CD4-positive, alpha-beta T cell treated with Interferon gamma for 1 hour (primary cell): ENCODE data around the gene ISYNA1.

ENCODE experiments used
- DNase-seq: peaks from one replicate; pipeline ENCODE4 v3.0.0-alpha.2; 2020

Gene ISYNA1

DNA sequence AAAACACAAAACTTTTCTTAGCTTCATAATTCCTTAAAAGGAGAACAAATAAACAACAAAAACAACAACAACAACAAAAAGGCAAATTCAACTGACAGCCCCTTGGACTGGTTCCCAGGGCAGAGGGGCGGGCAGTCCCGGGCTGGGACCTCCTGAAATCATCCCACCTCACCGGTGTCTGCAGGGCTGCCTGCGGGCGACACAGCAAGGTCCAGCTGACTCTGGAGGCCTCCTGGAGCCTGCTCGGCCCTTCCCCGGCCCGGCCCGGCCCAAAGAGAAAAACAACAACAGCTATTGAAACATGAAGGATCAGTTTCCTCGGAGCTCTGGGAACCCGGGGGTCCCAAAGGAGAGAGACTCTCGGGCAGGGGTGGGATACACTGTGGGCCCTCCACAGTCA lies 5.0 kb upstream of the ISYNA1 start:
- DNase-seq: no peak

DNA sequence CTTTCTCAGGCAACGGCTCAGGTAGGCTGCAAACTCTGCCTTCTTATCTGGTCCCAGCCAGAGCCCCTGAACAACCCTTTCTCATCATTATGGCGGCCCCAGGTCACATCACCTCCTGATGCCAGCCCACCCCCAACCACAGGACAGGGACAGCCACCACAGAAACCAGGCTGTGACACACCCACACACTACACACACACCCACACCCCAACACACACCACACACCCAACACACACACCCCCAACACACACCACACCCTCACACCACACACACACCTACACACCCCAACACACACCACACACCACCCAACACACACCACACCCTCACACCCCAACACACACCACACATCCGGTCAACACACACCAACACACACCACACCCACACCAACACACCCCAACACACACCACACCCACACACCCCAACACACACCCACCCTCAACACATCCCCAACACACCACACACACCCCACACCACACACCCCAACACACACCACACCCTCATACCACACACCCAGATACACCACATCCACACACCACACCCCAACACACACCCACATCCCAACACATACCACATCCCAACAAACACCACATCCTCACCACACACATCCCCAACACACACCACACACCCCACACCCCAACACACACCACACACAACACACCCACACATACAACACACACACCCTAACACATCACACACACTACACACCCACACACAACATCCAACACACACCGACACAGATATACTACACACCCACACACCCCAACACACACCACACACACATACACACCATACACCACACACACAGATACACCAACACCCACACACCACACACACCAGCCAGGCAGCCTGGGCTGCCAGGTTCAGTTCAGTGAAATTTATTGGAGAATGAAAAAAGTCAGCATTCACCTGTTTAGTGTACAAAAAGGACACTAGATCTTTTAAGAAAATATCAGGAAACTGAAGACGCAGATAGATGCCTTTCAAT lies 4.2 kb upstream of the ISYNA1 start:
- DNase-seq: peak; percentile 63

DNA sequence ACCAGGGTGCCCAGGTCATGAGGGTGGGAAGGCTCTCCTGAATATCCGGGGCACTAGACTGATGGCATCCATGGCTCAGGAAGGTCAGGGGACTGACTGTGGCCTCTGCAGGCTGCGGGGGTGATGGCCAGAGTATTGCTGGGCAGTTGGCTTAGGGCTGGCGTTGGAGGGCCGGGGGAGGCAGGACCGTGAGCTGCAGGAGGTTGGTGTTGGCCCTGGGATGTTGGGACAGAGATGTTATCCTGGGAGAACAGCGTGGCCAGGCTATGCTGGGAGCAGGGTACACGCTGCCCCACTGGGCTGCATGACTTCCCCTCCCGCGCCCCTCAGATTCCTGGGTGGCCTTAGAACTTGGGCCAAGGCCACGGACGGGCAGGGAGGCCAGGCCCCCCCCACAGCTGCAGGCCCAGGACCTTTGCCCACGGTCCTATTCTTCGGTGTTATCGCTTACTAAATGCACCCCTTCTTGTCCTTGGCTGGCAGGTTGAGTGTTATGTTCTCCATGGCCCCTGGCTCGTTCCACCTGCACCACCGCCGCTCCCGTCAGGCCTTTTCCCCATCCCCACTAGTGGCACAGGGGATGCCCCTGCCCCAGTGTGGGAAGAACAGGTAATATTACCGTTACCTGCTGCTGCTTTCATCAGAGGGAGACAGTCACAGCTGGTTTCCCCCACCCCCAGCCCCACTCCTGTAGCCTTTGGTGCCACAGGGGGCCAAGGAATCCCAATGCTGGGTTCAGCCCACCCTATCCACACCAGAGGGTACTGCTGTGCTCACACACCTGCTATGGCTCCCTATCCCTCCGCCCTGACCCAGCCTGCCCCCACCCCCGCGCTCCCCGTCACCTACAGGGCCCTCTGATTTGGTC lies 3.2 kb upstream of the ISYNA1 start:
- no peak for DNase-seq

DNA sequence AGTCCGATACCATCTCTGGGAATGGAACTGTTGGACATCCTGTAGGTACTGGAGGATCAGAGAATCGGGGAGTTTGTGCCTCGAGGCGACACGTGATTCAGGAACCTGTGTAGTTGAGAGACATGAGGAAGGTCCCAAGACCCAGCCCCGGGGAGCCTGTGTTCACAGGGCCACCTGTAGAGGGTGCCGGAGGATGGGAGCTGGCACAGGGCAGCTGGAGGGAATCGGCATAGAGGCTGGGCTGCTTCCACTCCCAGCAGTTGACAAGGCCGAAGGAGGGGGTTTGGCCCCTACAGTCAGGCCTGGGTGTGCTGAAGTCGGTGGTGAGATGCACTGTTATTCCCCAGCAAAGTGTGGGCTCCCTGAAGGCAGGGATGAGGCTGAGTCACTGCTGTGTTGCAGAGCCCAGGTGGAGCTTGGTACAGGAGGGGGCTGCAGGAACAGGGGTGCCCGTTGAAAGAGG lies 2.5 kb upstream of the ISYNA1 start:
- DNase-seq: peak; percentile 22

DNA sequence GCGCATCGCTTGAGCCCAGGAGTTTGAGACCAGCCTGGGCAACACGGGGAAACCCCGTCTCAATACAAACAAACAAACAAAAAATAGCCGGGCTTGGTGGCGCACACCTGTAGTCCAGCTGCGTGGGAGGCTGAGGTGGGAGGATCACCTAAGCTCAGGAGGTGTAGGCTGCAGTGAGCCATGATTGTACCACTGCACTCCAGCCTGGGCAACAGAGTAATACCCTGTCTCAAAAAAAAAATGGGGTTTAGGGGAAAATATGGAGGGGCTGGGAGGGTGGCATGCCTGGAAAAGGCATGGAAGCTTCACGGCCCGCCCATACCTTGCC lies 1.9 kb upstream of the ISYNA1 start:
- no peak for DNase-seq

DNA sequence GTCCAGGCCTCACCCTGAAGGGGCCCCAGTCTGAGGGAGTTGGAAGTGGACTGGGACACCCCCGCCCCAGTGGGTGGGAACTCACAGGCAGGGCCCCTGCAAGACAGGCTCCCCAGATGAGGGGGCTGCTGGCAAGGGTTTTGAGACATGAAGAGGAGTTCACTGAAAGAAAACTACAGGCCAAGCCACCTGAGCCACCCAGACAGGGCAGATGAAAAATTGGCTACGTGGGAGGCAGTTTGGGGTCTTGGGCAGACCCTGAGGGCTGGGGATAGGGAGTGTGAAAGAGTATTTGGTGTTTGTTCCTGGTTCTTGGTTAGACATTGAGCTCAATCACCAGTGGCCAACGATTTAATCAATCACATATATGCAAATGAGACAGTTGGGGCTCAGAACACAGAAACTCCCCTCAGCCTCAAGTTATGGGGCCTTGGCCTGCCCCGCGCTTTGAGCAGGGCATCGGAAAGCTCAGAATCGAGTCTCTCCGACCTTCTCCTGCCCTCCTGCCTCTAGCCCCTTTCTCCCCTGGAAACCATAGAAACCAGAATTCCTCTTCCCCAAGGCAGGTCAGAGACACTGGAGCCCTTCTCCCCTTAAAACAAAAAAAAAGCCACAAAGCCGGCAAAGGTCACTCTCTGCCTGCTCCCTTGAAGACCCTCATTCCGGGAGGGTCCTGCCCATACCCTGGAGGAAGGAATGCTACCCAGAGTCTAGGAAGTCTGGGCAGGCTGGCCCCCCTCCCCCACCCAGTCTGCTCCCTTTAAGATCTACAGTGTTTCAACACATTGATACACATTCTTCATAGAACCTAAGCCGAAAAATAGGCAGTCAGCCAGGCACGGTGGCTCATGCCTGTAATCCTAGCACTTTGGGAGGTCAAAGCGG lies 1.3 kb upstream of the ISYNA1 start:
- DNase-seq: no peak

DNA sequence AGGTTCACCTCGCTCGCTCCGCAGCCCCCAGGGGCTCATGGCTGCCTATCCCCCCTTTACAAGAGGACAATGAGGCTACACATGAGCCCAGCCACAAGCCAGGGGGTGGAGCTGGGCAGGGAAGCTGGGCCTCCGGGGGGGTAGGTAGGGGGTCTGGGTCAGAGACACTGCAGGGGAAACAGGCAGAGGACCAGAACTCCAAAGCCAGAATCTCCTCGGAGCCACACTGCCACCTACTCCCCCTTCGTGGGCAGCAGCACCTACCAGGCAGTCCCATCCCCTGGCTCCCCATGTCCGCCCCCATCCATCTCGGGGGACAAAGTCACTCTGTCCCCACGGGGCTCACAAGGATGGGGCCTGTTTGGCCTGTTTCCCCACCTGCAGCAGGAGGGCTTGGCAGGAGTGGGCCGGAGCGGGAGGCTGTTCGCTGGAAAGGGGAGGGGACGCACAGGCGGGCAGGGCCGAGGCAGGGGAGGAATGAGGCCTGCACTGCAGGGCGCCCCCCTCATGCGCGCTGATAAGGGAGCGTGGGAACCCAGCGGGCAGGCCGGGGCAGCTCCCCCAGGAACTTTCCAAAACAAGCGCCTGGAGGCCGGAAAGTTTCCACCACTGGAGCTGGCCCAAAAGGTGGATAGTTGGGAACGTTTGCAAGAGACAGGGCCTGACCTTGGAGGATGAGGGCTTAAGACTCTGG lies 545 bp upstream of the ISYNA1 start:
- DNase-seq: no peak

DNA sequence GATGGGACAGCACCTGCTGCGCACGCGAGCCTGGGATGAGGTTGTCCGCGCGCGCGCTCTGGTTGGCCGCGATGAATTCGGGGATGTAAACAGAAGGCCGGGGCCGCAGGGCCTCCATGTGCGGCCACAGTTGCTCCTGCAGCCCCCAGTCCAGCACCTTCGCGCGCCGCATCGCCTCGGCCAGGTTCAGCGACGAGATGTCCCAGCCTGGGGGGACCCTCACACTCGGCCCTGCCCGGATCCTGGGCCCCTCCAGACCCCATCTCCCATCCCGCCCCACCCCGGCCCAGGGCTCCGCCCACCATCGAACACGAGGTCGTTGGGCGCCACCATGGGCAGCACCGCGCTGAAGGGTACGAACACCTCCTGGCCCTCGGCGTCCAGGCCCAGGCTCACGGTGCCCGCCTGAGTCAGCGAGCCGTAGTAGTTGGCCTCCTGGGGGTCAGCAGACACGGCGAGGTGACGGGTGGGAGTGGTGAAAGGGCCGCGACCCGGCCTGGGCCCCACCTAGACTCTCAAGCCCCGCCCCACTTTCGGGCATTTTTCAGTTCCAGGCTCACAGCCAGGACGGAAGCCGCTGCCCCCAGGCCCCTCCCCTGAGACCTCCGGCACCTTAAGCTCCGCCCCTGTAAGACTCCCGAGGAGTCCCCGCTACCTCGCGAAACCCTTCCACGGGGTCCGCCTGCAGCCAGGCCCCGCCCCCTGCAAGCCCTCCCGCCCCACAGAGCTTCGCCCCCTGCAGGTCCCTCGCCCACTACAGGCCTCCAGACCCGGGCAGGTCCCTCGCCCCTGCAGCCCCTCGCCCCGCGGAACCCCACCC lies 1.1 kb downstream of the ISYNA1 start:
- DNase-seq: peak; percentile 86

DNA sequence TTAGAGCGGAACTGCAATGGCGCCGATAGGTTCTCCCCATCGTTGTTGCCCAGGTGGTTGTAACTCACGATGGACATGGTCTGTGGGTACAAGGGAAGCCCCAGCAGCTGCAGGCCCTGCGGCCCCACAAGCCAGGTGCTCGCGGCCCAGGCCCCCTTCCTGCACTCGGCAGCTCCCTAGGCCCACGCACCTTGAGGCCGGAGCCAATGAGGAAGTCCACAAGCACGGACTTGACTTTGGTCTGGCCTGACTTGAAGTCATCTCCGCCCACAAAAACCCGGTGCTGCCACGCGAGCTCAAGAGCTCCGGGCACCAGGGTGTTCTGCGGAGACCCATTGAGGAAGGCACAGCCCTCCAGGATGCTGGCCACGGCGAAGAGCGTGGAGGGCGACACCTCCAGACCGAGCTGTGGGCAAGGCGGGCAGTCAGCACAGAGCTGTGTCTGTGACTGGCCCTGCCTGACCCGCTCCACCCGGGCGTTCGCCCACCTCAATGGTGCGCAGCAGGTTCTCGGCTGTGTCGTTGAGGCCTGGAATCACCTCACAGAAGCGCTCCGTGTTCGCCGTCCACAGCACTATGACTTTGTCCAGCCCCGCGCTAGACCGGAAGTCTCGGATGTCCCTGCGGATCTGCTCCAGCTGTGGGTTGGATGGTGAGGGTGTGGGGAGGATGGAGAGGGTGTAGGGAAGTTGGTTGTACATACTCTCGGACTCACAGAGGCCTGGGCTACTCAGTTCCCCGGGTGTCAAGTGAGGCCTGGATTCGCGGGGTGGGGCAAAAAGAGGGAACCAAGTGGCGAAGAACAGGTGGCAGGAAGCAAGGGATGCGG lies 1.9 kb downstream of the ISYNA1 start:
- no peak for DNase-seq

DNA sequence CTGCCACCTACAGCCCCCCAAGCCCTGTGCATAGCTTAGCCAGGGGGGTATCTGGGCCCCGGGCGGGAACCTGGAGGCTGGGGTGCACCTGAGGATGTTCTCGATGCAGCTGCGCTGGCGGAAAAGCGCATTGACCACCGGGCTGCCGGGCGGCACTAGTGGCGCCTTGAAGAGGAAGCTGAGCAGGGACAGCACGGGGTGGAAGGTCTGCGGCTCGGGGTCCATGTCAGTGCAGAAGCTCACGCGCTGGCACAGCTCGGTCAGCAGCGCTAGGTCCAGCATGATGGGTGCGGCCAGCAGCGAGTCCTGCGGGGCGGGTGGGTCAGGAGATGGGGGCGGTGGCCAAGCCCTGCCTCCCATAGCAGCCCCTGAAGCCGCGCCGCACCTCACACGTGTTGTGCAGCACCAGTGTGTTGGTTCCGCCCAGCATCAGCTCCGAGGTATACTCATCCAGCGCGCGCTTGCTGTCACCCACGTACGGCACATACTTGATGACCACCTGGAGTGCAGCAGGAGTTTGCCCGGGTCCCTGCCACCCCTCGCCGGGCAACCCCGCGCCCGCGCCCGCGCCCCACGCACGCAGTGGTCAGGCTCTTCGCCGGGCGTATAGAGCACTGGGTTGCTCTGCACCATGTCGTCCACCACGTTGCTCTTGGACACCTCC lies 2.6 kb downstream of the ISYNA1 start:
- no peak for DNase-seq

DNA sequence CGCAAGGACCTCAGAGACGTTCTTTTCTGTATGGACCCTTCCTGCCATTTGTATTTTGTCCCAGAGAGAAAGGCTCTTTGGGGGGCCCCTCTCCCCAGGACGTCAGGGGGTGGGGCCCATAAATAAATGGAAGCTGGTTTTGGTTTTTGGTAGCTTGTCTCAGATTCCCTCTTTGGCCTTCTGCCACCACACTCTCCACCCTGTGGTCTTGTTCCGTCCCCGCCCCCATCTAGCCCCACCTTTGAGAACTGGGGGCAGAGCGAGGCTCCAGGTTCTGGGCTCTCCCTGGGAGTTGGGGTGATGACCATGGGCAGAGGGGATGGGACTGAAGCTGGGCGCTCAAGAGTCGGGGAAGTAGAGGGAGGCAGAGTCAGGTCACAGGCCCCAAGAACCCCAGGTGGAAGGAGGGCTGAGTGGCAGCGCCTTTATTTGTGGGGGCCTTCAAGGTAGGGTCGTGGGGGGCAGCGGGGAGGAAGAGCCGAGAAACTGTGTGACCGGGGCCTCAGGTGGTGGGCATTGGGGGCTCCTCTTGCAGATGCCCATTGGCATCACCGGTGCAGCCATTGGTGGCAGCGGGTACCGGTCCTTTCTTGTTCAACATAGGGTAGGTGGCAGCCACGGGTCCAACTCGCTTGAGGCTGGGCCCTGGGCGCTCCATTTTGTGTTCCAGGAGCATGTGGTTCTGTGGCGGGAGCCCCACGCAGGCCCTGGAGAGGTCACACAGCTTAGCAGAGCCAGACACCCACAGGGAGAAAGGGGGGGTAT lies 3.3 kb downstream of the ISYNA1 start:
- DNase-seq: no peak

DNA sequence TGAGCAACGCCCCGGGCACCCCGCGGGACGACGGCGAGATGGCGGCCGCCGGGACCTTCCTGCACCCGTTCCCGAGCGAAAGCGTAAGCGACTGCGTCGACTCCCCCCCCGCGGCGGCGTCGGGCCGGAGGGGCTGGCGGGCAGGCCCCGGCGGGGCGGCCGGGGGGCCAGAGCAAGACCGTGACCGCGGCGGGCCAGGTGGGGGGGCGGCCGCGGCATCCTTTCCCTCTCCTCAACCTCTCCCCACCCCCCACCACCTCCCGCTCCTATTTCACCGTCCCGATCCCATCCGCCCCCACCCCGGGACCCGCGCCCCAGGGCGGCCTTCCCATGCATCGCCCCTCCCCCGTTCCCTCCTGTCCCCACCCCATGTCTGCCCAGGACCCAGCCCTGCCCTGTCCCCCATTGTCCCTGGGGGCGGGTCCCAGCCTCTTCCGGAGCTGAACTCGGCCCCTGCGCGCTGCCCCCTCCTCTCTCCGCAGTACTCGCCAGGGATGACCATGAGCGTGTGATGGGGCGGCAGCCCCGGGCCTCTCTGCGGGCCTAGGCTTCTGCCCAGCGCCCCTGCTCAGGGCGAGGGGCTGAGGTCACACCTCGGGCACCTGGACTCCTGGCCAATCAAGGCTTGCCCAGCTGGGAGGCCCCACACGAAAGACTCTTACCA lies 4.1 kb downstream of the ISYNA1 start:
- DNase-seq: no peak

DNA sequence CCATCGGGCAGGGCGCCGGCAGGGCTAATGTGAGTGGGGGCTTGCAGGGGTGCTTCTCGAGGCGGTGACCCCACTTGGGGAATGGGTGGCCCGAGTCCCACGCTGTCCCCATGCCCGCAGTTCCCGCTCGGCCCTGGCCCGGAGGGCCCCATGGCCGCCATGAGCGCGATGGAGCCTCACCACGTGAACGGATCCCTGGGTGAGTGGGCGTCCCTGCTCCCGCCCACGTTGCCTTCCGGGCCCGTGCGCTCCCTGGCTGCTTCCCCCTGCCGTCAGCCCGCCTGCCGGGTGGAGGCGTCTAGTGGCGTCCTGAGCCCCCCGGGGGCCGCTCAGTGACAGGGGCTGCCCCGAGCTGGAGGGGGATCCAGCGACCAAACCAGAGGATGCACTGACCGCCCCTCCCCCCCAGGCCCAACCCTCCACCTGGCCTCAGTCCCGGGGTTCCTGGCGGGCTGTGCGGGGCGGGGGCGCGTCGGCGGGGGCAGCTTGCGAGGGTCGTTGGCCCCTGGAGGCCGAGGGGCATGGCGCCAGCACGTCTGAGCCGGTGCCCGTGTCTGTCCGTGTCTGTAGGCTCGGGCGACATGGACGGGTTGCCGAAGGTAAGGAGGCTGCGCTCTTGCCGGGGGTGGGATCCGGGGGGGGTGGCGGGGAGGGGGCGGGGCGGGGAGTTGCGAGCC lies 4.8 kb downstream of the ISYNA1 start:
- DNase-seq: peak; percentile 65

DNA sequence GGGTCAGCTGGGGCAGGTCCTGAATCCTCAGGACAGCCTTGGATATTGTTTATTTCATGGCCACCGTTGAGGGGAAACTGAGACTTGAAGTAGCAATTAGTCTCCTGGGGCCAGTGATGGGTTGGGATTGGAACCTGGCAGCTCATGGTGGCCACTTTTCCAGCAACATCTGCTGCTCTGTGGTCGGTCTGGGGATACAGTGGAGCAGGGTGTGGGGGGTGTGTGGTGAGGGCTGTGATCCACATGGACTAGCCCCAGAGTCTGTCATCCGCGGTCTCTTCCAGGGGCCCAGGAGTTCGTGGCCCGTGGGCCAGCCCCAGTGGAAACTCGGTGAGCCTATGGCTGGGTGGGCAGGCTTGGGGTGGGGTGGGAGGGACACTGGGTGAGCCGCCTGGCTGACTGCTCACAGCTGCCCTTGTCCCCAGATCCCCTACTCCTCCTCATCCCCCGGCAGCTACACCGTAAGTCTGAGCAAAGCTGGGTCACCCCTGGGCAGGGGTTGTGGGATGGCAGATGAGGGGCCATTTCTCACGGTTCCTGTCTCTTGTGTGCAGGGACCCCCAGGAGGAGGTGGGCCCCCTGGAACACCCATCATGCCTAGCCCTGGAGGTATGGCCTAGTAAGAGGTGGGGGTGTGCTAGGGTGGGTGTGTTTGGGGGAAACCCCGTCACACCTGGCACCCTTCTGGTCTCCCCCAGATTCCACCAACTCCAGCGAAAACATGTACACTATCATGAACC lies 5.5 kb downstream of the ISYNA1 start:
- no peak for DNase-seq

DNA sequence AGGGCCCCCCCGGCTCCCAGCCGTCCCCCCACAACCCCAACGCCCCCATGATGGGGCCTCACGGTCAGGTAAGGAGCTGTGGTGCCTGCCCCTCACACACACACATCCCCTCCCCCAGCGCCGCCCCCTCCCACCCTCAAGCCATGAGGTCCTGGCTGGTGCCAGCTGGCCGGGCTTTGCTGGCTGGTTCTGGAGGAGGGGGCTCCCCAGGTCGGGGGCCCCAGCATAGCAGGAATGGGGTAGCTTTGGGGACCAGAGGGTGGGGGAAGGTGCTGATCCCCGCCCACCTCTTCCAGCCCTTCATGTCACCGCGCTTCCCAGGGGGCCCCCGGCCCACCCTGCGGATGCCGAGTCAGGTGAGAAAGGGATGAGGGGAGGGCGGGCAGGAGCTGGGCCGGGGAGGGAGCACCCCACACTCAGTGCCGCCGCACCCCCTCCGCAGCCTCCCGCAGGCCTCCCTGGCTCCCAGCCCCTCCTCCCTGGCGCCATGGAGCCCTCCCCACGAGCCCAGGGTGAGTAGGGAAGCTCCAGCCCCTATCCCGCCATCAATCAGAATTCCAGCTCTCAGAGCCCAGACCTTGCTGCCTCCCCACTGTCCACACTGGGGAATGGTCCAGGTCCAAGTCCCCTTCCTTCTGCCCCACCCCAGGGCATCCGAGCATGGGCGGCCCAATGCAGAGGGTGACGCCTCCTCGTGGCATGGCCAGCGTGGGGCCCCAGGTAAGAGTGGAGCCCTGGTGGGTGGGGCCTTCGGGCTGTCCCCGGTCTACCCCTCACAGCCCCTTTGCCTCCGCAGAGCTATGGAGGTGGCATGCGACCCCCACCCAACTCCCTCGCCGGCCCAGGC lies 6.4 kb downstream of the ISYNA1 start:
- no peak for DNase-seq
